NCI-H82 (cell line): ENCODE results near the gene BNIP5.
A peak's percentile ranks its signal among the peaks of the same experiment; 100 is the strongest.
"Not testable (repeated sequence)": the region's sequence is repeated elsewhere in the genome, so short reads cannot be mapped to it uniquely, and the experiment has no call there.

ENCODE experiments used
- DNase-seq: peaks from one replicate; lab custom pipeline; 2025; lab: John Stamatoyannopoulos, UW

BNIP5 gene

GRCh38 chr6:36364669-36365479, 28.2 kb upstream of the BNIP5 start:
- DNase-seq: no peak

GRCh38 chr6:36364061-36364635, 27.5 kb upstream of the BNIP5 start:
- DNase-seq: not testable (repeated sequence)

- not testable (repeated sequence) for DNase-seq
These were observed 26.7 kb upstream of the BNIP5 start for GRCh38 chr6:36363371-36363752.

- no peak for DNase-seq
These were observed 26.1 kb upstream of the BNIP5 start for GRCh38 chr6:36362551-36363370.

GRCh38 chr6:36361071-36361470, 24.4 kb upstream of the BNIP5 start:
- no peak for DNase-seq

- DNase-seq: peak; percentile 94
These were observed 23.8 kb upstream of the BNIP5 start for GRCh38 chr6:36360241-36361054.

GRCh38 chr6:36358226-36358915, 21.7 kb upstream of the BNIP5 start:
- no peak for DNase-seq

- DNase-seq: no peak
These were observed 21.2 kb upstream of the BNIP5 start for GRCh38 chr6:36357872-36358225.

- no peak for DNase-seq
These were observed 19.1 kb upstream of the BNIP5 start for GRCh38 chr6:36355819-36356218.

- DNase-seq: no peak
These were observed 16.8 kb upstream of the BNIP5 start for GRCh38 chr6:36353411-36353915.

- DNase-seq: no peak
These were observed 15.9 kb upstream of the BNIP5 start for GRCh38 chr6:36352477-36353157.

GRCh38 chr6:36350681-36351571, 14.2 kb upstream of the BNIP5 start:
- DNase-seq: no peak

- no peak for DNase-seq
These were observed 13.4 kb upstream of the BNIP5 start for GRCh38 chr6:36350082-36350481.

GRCh38 chr6:36349240-36349639, 12.6 kb upstream of the BNIP5 start:
- DNase-seq: no peak

GRCh38 chr6:36347621-36348020, 10.9 kb upstream of the BNIP5 start:
- no peak for DNase-seq

- no peak for DNase-seq
These were observed 10.0 kb upstream of the BNIP5 start for GRCh38 chr6:36346486-36347273.

GRCh38 chr6:36345681-36346466, 9.2 kb upstream of the BNIP5 start:
- no peak for DNase-seq

GRCh38 chr6:36343109-36343680, 6.5 kb upstream of the BNIP5 start:
- no peak for DNase-seq
